HG02642 (cell line): ENCODE data around the gene PACS2.

Source experiments
- ATAC-seq: cut with Tn5 transposase; IDR thresholded peaks from one replicate; pipeline ENCODE4 v1.9.1; 2021; ENCODE audit warnings: mild to moderate bottlenecking; ENCODE audit not compliant: unreplicated experiment, poor library complexity

Gene PACS2

DNA sequence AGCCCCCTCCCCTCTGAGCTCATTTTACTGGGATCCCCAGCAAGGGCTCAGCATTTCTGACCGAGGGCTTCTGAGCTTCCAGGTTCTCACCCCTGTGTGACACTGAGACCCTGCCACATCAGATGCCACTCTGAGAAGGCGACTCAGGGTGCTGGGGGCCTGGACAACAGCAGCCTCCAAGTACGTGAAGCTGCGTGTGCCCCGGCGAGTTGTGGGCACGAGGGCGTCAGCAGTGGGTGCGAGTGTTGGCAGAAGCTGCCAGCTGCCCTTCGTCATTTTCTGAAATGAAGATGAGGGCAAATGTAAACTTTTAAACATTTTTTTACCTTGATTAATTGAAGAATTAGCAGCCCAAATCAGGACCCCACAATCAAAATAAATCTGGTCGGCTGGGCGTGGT is 51.1 kb downstream of the PACS2 start:
- no peak for ATAC-seq

DNA sequence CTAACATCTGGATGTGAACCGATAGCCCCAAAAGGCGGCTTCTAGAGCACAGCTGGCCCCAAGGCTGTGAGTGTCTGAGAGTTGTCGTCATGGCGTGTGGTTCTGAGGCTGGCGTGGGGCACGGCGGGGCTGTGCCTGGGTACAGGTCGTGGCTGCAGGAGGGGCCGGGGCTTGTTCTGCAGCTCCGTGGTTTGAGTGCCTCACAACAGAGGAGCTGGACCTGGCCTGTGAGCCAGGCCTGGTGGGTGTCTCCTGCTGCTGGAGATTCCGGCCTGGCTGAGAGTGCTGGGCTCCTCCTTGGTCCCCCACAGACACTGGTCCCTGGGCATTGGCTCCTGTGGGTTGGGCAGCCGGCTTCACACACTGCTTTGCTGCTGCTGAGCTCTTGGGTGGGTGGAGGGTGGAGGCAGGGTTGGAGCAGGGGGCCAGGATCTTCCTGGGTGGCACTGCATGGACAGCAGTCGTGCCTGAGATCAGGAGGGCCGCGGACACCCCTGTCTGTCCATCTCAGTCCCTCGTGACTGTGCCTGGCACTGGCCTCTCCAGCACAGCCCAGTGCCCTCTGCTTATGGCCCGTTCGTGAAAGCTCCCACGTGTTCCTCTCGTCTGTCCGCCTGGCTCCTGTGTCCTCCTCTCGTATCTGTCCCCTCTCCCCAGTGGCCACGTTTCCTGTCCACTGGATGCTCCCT is 52.0 kb downstream of the PACS2 start:
- ATAC-seq: no peak

GRCh38 chr14:105367116-105368031 is 52.8 kb downstream of the PACS2 start:
- ATAC-seq: no peak

DNA sequence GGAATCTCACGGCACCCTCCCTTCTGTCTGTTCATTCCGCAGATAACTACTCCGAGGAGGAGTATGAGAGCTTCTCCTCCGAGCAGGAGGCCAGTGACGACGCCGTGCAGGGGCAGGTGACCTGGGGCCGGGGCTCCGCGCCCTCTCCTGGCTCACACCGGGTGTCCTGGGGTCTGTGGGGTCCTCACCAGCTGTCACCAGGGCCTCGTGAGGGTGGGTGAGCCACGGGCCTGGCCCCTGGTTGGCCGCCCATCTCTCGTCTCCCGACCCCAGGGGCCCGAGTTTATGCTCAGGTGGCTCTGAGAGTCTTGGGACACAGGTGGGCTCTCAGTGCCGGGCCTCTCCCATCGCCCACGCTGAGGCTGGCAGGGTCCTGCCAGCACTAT is 53.5 kb downstream of the PACS2 start:
- no peak for ATAC-seq

DNA sequence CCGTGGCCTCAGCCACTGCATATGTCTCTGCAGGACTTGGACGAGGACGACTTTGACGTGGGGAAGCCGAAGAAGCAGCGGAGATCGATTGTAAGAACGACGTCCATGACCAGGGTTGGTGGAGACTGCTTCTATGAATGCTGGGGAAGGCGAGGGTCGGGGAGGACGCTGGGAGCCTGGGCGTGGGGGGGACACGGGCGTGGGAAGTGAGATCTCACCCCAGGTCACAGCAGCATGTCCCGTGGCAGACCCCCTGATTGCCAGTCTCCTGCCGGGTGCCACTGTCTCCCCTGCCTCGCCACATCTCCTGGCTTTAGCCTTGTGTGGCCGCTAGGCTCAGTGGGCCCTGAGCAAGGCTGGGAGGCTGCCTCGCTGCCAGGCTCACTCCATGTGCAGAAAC is 53.9 kb downstream of the PACS2 start:
- no peak for ATAC-seq

DNA sequence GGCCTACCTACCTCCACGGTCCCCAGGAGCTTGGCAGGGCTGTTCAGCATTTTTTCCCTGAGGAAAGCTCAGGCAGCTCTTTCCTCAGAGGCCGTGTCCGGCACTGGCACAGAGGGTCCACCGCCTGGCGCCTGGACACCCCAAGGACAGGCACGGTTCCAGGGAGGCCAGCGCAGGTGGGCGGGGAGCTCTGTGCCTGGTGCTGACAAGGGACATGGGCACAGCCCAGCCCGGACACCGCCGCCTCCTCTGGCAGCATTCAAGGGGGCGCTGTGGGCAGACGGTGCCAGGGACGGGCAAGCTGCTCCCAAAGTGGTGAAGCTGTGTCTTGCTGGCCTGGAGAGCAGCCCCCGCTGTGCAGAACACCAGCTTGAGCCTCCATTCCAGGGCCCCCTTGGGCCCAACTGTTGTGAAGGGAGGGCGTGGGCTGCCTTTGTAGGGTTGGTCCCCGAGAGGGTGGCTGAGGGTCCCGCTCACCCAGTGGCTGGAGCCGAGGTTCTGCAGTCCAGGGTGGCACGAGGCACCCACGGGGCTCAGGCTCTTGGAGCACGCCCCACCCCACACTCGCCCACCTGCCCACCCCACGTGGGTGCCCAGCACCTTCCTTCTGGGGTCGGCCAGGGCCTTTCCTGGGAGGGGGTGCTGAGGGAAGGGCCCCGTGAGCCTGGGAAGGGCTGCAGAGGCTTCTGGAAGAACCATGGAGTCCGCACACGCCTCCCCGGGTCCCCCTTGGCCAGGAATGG is 54.5 kb downstream of the PACS2 start:
- no peak for ATAC-seq

DNA sequence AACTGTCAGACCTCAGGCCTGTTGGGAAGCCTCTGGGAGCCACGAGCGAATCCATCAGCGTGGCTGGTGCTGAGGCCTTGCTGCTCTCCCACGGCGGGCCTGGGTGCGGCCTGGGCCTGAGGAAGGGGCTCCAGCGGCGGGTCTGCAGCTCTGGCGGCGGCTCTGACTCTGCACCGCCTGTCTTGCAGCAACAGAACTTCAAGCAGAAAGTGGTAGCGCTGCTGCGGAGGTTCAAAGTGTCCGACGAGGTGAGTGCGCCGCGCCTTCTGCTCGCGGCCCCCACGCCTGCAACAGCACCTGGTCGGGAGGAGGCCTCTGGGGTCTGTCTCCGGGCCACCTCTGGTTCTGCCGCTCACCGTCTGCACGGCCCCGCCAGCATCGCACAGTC is 55.1 kb downstream of the PACS2 start:
- ATAC-seq: no peak

DNA sequence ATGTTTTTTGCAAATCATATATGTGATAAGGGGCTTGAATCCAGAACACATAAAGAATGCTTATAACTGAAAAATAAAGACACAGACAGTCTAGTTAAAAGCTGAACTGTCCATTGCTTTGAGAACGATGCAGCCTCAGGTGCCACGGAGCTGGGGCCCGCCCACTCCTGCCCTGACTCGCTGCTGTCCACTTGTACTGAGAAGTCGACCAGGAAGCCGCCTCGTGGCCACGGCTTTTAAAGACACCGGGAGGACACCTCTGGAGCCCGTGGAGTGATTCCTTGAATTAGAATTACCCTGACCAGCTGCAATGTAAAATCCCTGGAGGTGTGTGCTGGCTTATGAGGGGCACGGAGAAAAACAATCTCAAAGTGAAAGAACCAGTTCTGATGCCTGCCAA is 59.8 kb downstream of the PACS2 start:
- no peak for ATAC-seq

- no peak for ATAC-seq
Observed at GRCh38 chr14:105375635-105376057, 61.1 kb downstream of the PACS2 start.

DNA sequence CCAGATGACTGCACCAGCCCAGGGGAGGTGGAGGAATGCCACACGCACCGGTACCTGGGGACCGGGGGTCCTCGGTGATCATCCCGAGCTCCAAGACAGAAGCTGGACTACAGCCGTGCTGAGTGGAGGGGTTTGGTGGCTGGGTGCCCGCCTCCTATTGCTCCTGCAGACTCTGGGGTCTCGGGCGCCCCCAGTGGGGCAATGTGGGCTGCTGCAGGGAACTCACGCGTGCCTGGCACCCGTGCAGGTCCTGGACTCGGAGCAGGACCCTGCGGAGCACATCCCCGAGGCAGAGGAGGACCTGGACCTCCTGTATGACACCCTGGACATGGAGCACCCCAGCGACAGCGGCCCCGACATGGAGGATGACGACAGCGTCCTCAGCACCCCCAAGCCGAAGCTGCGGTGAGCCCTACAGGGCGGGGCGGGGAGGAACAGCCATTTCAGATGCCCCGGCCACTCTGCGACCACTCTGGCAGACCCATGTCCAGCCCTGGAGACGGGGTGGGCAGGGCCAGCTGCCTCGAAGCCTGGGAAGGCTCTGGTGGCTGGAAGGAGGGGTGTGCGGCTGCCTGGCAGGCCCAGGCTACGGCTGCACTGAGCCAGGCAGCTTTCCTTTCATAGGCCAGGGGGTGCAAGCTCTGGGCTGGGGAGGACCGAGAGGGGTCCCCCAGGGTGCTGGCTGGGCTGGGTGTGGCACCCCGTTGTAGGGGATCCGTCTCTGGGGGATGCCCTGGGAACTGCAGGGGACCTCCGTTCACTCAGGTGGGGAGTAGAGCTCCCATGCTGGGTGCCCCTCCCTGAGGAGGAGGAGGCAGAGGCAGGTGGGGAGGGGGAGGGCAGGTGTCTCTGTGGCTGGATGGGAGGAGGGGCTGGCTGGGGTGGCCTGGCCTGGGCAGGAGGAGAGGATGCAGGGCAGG is 62.2 kb downstream of the PACS2 start:
- ATAC-seq: no peak

DNA sequence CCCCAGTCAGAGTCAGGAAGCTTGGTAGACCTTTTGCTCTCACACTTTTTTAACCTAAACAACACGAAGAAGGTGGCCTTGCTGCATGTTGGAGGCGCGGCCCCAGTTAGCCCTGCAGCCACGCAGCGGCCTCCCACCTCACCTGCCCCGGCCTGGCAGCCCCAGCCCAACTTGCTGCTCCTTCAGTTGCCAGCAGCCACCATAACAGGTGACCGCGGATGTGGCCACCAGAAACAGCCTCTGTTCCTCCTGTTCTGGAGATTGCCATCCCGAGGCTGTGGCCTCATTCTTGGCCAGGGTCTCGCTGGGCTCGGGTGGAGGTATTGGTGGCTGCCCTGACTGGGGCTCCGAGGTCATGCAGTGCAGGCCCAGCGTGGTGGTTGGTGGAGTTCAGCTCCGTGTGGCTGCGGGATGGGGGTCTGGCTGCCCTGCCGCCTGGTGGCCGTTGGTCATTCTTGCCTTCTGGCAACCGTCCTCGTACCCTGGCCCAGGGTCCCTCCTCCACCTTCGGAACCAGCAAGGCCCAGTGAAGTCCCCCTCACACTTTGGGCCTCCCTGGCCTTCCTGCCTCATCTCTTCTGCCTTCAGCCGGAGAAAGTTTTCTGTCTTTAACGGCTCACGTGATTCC is 63.1 kb downstream of the PACS2 start:
- no peak for ATAC-seq

DNA sequence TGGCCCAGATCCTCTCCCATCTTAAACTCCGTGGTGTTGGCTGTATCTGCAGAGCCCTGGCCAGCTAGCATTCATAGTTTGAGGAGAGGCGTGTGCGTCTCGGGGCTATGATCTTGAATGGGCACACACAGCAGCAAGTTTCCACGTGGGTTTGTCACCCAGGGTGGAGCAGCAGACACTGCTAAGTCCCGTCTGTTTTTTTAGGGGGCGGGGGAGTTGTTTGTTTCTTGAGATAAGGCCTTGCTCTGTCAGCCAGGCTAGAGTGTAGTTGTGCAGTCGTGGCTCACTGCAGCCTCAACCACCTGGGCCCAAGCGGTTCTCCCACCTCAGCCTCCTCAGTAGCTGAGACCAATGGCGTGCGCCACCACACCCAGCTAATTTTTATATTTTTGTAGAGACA is 63.7 kb downstream of the PACS2 start:
- no peak for ATAC-seq

DNA sequence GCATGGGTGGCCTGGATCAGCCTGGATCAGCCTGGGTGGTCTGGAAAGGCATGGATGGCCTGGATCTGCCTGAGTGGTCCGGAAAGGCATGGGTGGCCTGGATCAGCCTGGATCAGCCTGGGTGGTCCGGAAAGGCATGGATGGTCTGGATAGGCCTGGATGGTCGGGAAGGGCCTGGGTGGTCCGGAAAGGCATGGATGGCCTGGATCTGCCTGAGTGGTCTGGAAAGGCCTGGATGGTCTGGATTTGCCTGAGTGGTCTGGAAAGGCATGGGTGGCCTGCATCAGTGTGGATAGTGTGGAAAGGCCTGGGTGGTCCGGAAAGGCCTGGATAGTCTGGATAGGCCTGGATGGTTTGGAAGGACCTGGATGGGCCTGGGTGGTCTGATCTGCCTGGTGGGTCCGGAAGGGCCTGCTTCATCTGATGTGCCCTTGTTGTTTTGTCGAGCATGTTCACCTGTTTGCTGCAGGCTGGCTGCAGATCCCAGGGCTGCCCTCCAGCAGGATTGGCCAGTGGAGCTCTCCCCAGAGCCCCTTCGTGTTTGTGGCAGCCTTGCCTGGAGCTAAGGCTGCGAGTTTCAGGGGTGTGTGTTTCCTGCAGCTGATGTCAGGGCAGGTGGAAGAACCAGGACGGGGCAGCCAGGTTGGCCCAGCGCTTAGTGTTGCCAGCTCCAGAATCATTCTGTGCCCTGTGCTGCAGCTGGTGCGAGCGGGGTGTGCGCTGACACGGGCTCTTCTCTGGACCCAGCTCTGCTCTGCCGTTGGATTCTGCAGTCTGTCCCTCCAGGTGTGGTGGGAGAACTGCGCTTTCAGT is 64.5 kb downstream of the PACS2 start:
- no peak for ATAC-seq

DNA sequence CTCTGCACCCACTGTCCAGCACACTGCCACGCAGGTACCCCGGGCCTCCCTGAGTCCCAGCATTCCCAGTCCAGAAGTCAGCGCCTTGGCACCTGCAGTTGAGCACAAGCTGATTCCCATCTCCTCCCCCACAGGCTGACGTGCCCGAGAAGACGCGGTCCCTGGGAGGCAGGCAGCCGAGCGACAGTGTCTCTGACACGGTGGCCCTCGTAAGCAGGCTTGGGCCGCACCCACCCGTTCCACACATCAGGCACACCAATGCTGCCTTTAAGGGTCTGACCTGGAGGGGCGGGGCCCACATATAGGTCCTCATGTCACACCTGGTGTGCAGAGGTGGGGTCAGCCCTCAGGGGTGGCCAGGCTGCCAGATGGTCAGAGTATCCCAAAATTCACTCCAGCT is 65.4 kb downstream of the PACS2 start:
- no peak for ATAC-seq

DNA sequence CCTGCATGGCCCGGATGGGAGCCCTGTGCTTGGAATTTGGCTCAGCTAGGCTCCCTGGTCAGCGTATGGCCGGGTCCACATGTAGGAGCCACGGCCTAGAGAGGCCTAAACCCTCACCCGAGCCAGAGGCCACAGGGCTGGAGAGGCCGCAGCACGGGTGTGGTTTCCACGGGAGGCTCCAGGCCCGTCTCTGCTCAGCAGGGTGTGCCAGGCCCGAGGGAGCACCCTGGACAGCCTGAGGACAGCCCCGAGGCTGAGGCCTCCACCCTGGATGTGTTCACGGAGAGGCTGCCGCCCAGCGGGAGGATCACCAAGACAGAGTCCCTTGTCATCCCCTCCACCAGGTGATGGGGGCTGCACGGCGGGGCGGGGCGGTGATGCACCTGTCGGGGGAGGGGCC is 66.2 kb downstream of the PACS2 start:
- no peak for ATAC-seq

DNA sequence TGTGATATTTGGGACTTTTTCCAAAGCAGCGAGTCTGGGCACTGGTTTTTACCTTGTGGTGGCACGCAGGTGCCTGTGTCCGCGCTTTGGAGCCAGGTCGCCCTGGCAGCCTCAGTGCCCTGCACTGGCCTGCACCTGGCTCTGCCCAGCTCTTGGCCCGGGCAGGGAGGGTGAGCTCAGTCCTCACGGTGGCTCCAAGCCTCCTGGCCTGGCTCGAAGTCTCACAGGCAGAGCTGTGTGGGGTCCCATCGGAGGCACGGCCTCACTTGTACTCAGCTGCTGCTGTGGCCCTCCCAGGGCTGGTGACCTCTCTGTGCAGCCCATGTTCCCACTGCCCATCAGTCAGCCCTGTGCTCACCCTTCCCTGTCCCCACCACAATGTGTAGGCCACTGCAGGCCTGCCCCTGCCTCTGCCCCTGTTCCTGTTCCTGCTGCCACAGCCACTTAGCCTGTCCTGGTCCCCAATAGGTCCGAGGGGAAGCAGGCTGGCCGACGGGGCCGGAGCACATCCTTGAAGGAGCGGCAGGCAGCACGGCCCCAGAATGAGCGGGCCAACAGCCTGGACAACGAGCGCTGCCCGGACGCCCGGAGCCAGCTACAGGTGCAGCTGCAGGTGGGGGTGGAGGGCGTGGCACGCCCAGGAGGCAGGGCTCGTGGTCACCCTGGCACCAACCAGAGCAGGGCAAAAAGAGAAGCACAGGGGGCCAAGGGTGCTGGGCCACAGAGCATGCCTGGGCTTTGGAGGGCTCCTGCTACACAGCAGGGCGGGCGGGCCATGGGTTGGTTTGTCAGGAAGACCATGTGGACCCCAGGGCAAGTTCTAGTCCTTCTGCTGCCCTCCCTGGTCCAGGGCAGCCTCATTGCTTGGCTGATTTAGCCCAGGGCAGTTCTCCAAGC is 67.1 kb downstream of the PACS2 start:
- ATAC-seq: no peak

DNA sequence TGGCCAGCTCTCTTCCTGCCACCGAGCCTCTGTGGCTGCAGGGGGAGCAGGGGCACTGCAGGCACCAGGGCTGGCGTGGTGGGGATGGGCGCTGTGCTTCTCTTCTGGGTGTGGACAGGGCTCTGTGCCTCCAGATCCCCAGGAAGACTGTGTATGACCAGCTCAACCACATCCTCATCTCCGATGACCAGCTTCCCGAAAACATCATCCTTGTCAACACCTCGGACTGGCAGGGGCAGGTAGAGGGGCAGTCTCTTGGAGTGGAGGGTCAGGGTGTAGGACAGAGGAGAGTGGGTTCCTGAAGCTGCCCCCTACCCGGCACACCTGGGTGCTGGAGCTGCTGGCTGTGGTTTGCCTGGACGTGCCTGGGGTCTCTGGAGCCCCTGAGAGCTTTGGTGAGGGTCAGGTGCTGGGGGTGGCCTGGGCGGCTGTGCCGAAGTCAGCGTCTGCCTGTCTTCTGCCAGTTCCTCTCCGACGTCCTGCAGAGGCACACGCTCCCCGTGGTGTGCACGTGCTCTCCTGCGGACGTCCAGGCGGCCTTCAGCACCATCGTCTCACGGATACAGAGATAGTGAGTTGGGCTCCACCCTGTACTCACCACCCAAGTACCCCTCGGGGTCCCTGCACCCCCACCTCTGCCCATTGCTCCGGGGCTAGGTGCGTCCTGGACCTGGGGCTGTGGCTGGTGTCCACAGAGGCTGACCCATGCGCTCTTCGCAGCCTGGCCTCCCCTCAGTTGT is 68.0 kb downstream of the PACS2 start:
- ATAC-seq: no peak
